Bronchial epithelial cell (primary cell): ENCODE measurements around the gene PDE11A. TPM values are rescaled to one million over a fixed set of nuclear protein-coding genes. Genes with fewer than 3 reads are reported as not detected.

Experiments used
- DNase-seq: peaks from one replicate; pipeline ENCODE4 v3.0.0-alpha.2; 2010; ENCODE audit warnings: low read depth
- FAIRE-seq: peaks from 2 replicates; lab custom pipeline; 2011; peaks lifted over from hg19 to GRCh38; lab: Jason Lieb, UNC
- H3K27me3 ChIP-seq: 2 replicates; pipeline ENCODE4 v1.5.1; 2011; ENCODE audit warnings: low read length; ENCODE audit not compliant: control insufficient read depth, insufficient read depth
- H3K36me3 ChIP-seq: 2 replicates; pipeline ENCODE4 v1.5.1; 2011; ENCODE audit warnings: low read length; ENCODE audit not compliant: control insufficient read depth, insufficient read depth
- H3K4me3 ChIP-seq: 2 replicates; pipeline ENCODE4 v1.5.1; 2011; ENCODE audit warnings: mild to moderate bottlenecking, low read depth, low read length, control low read depth
- total RNA-seq: library from RNA; depleted of rRNA; stranded (reverse); fragments of >200 nt; gene quantifications from 2 replicates; pipeline ENCODE4 v1.2.1, GENCODE V29; 2014
- TF ChIP-seq, protein P1 (sequence below): IDR thresholded peaks from 2 replicates; pipeline ENCODE4 v1.5.1; 2011; ENCODE audit warnings: mild to moderate bottlenecking, moderate library complexity, low read length, control low read depth, inconsistent platforms; ENCODE audit not compliant: insufficient read depth, severe bottlenecking

PDE11A gene
- total RNA-seq, 1 donor from 2014 or later = not detected

DNA sequence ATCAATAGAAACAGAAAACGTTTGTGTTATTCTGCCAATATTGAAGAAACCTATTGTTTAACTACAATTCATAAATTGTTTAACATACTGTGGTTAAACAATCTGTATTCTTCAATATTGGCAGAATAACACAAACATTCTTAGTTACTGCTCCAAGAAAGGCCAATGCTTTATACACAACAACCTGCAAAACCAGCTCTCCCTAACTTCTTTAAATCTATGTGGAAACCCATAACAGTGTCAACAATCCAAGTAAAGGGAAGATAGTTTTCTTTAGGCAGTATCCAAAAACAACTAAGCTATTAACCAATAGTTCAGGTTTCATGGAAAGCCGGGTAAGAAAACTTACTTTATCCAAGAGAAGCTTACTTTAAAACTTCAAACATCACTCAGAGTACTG, 33.5 kb upstream of the PDE11A start:
- no peak for FAIRE-seq
- TF ChIP-seq, protein P1, sequence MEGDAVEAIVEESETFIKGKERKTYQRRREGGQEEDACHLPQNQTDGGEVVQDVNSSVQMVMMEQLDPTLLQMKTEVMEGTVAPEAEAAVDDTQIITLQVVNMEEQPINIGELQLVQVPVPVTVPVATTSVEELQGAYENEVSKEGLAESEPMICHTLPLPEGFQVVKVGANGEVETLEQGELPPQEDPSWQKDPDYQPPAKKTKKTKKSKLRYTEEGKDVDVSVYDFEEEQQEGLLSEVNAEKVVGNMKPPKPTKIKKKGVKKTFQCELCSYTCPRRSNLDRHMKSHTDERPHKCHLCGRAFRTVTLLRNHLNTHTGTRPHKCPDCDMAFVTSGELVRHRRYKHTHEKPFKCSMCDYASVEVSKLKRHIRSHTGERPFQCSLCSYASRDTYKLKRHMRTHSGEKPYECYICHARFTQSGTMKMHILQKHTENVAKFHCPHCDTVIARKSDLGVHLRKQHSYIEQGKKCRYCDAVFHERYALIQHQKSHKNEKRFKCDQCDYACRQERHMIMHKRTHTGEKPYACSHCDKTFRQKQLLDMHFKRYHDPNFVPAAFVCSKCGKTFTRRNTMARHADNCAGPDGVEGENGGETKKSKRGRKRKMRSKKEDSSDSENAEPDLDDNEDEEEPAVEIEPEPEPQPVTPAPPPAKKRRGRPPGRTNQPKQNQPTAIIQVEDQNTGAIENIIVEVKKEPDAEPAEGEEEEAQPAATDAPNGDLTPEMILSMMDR = no peak
- no peak overlapping the region for H3K4me3 ChIP-seq
- H3K36me3 ChIP-seq = no peaks in the 10 kb centered on the region
- no peak for DNase-seq
- no peaks in the 10 kb centered on the region for H3K27me3 ChIP-seq

DNA sequence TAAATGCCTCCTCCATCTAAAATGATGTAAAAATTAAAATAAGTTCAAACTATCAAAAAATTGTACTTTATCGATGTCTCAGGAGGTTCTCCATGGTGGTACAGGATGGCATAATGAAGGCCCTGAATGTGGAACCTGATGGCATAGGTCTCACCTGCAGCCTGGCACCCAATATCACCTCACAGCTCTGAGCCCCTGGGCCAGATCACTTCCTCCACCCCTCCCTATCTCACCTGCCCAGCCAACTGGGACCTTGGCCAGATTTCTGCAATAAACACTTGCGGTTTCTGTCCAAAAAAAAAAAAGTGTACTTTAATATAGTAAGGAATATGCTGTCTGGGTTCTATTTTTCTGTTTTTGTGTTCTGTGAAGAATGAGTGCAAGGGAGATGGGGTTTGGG, 33.0 kb upstream of the PDE11A start:
- H3K36me3 ChIP-seq = no peaks in the 10 kb centered on the region
- TF ChIP-seq, protein P1 = no peak
- no peak for DNase-seq

DNA sequence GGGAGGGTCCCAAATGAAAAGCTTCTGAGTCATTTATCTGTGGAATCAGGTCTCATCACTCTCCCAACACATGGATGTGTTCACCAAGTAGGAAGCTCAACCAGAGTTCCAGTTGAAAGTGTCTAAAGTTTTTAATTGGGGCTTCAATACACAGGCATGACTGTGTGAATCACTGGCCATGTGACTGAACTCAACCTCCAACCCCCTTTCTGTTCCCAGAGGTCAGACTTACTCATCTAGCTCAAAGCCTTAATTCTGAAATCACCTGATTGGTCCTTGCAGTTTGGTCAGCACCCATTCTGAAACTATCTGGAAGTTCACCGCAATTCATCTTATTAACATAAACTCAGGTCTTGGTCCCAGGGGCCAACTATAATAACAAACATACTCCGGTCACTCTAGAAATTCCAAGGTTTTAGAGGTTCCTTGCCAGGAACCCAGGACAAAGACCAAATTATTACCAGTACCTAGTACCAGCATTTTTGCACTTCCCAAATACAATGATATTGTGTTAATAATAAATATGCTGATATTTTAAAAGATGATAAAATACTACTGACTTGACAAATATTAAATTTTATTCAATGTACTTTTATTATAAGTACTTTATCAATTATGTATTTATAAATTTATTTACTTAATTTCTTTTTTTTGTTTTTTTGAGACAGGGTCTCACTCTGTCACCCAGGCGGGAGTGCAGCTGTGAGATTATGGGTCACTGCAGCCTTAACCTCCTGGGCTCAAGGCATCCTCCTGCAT, 28.9 kb upstream of the PDE11A start:
- FAIRE-seq = no peak
- DNase-seq = peak; percentile 48
- TF ChIP-seq, protein P1 = no peak
- Histone ChIP-seq H3K27me3 (no peaks in the 10 kb centered on the region), H3K4me3 (no peak overlapping the region), H3K36me3 (no peaks in the 10 kb centered on the region)

More for the DNA sequence above, 33.0 kb upstream of the PDE11A start:
- no peak for FAIRE-seq
- H3K27me3 ChIP-seq = no peaks in the 10 kb centered on the region
- H3K4me3 ChIP-seq = no peak overlapping the region

DNA sequence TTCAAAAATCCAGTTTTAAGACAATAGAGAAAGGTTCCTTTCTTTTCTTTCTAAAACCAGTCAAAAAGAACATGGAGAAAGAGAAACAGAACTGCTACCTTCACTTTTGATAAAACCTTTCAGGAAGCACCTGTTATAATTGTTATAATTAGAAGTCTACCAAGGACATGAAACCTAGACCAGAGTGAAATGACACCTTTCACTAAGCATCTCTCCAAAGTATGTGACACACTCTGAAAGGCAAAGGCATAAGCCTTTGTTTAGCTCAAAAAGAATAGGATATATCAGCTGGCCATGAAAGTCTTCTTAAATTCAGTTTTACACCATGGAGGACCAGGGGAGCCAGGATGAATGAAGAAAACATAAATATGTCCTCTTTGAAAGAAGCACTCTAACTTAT, 20.9 kb upstream of the PDE11A start:
- no peak for FAIRE-seq
- TF ChIP-seq, protein P1 = no peak
- Histone ChIP-seq H3K36me3 (no peaks in the 10 kb centered on the region), H3K4me3 (no peak overlapping the region), H3K27me3 (no peaks in the 10 kb centered on the region)
- DNase-seq = no peak

DNA sequence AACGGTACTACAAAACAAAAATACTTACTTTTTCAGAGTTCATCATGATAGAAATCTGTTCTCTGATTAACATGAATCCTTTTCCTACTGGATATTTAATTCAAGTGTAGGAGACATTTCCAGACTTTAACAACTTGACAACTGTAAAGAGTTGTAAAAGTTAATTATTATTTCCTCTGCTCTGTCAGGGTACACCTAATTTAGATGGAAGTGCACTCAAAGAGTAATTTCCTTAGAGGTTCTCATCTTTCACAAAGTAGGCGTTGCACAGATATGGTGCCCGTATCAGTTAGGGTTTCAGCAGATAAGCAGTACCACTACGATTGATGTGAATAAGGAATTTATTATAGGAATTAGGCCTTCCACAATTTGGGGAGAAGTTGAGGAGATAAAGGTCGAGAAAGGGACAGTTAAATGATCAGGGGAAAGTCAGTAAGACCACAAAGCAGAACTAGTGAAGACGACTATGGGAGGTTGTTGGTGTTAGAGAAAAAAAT, 16.2 kb upstream of the PDE11A start:
- Histone ChIP-seq H3K4me3 (no peak overlapping the region), H3K36me3 (no peaks in the 10 kb centered on the region), H3K27me3 (no peaks in the 10 kb centered on the region)
- FAIRE-seq = no peak
- no peak for DNase-seq
- TF ChIP-seq, protein P1 = no peak
